ENCODE results near the gene ZNF664. TPM values are rescaled to one million over a fixed set of nuclear protein-coding genes. Genes with fewer than 3 reads are reported as not detected.

ZNF664 gene
- total RNA-seq, 1 experiment from 2014 or later = 80.8 TPM

DNA sequence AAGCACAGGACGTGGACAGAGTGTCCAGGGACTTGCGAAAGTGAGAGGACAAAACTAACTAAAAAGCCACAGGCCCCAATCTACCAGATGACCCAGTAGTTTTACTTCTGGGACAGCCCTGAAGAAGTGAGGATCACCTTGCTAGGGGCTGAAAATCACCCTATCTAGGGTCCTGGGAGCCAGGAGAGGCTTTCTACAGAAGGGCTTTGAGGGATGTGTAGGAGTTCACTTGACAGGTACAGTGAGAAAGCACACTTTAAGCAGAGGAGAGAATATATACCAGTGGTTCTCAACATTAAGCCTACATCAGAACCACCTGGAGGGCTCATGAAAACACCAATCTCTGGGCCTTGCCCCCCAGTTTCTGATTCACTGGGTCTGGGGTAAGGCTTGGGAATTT lies 60.8 kb downstream of the ZNF664 start:
- CTCF ChIA-PET = no interaction called here

DNA sequence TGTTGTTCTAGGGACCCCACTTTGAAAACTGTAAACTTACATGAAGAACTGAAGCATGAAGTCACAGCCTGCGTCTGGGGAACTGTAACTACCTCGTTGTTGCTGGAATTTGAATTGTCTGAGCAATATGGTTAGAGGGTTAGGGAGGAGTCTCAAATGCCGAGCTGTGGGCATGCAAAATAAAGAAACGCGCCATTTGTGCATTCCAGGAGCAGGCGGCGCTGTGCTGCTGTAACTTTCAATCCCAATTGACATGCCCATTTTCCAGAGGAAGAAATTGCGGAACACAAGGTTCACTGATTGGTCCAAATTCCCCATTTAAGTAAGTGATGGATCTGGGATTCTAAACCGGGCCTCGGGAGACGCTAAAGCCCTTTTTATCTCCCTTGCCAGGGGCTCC lies 61.3 kb downstream of the ZNF664 start:
- ChIA-PET POLR2A (ENCODE audit: unreplicated experiment) (no interaction called here), CTCF (no interaction called here)
- Histone ChIP-seq H2AFZ (ENCODE audit: low read length) (no peak overlapping the region), H3F3A (ENCODE audit: low read length, unreplicated experiment) (no peaks in the 10 kb centered on the region), H4K20me1 (ENCODE audit: low read length) (no peaks in the 10 kb centered on the region), H3K9me3 (ENCODE audit: low read length) (no peaks in the 10 kb centered on the region), H3K36me3 (ENCODE audit: low read depth, low read length) (no peaks in the 10 kb centered on the region), H3K9me2 (replicated peaks; ENCODE audit: low read length) (no peaks in the 10 kb centered on the region), H3K27me3 (ENCODE audit: low read length) (no peaks in the 10 kb centered on the region), H3K4me1 (ENCODE audit: insufficient read depth, low read length) (no peaks in the 10 kb centered on the region), H3K27ac (ENCODE audit: low read length) (no peak overlapping the region), H3K4me2 (ENCODE audit: low read length) (no peak overlapping the region), H3K4me3 (ENCODE audit: low read length) (no peak overlapping the region), H3K79me2 (ENCODE audit: low read length) (no peaks in the 10 kb centered on the region), H3K9ac (ENCODE audit: low read length) (no peak overlapping the region)
- intact Hi-C loops (cut with micrococcal nuclease) = loop anchor here (5.0 kb wide), 1 partner anchor 127 kb away; no protein-coding TSS in a partner anchor
- no peak for DNase-seq
- ATAC-seq = no peak
- BruUV-seq (replicated peaks) = no TSS peak
- no peak for TF ChIP-seq EZH2phosphoT487 (IDR thresholded peaks at IDR 0.05; ENCODE audit: borderline replicate concordance, low read length)
- TF ChIP-seq EZH2 (IDR thresholded peaks at IDR 0.05; ENCODE audit: low read length, unreplicated experiment) = no peak
- TF ChIP-seq, protein P1, sequence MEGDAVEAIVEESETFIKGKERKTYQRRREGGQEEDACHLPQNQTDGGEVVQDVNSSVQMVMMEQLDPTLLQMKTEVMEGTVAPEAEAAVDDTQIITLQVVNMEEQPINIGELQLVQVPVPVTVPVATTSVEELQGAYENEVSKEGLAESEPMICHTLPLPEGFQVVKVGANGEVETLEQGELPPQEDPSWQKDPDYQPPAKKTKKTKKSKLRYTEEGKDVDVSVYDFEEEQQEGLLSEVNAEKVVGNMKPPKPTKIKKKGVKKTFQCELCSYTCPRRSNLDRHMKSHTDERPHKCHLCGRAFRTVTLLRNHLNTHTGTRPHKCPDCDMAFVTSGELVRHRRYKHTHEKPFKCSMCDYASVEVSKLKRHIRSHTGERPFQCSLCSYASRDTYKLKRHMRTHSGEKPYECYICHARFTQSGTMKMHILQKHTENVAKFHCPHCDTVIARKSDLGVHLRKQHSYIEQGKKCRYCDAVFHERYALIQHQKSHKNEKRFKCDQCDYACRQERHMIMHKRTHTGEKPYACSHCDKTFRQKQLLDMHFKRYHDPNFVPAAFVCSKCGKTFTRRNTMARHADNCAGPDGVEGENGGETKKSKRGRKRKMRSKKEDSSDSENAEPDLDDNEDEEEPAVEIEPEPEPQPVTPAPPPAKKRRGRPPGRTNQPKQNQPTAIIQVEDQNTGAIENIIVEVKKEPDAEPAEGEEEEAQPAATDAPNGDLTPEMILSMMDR (conservative IDR thresholded peaks at IDR 0.05; ENCODE audit: low read depth, low read length) = no peak

More for the DNA sequence above, 60.8 kb downstream of the ZNF664 start:
- no peak overlapping the region for H3K4me3 ChIP-seq (ENCODE audit: low read length)
- ATAC-seq (no peak), DNase-seq (no peak)
- no peaks in the 10 kb centered on the region for H4K20me1 ChIP-seq (ENCODE audit: low read length)
- H3K36me3 ChIP-seq (ENCODE audit: low read depth, low read length) = no peaks in the 10 kb centered on the region
- TF ChIP-seq, protein P1 (conservative IDR thresholded peaks at IDR 0.05; ENCODE audit: low read depth, low read length) = no peak
- TF ChIP-seq EZH2phosphoT487 (IDR thresholded peaks at IDR 0.05; ENCODE audit: borderline replicate concordance, low read length) = no peak
- no peak for TF ChIP-seq EZH2 (IDR thresholded peaks at IDR 0.05; ENCODE audit: low read length, unreplicated experiment)
- no peaks in the 10 kb centered on the region for H3K27me3 ChIP-seq (ENCODE audit: low read length)
- H3K9me3 ChIP-seq (ENCODE audit: low read length) = no peaks in the 10 kb centered on the region
- H3K4me2 ChIP-seq (ENCODE audit: low read length) = no peak overlapping the region
- no peak overlapping the region for H3K9ac ChIP-seq (ENCODE audit: low read length)
- H3K27ac ChIP-seq (ENCODE audit: low read length) = no peak overlapping the region
- no peaks in the 10 kb centered on the region for H3K4me1 ChIP-seq (ENCODE audit: insufficient read depth, low read length)
- no peaks in the 10 kb centered on the region for H3K9me2 ChIP-seq (replicated peaks; ENCODE audit: low read length)
- H2AFZ ChIP-seq (ENCODE audit: low read length) = no peak overlapping the region
- H3K79me2 ChIP-seq (ENCODE audit: low read length) = no peaks in the 10 kb centered on the region
- intact Hi-C loops (cut with micrococcal nuclease) = loop anchor here (2.0 to 5.0 kb wide), 2 partner anchors 51 to 127 kb away; no protein-coding TSS in a partner anchor
- H3F3A ChIP-seq (ENCODE audit: low read length, unreplicated experiment) = no peaks in the 10 kb centered on the region
- POLR2A ChIA-PET (ENCODE audit: unreplicated experiment) = no interaction called here
- BruUV-seq (replicated peaks) = no TSS peak

DNA sequence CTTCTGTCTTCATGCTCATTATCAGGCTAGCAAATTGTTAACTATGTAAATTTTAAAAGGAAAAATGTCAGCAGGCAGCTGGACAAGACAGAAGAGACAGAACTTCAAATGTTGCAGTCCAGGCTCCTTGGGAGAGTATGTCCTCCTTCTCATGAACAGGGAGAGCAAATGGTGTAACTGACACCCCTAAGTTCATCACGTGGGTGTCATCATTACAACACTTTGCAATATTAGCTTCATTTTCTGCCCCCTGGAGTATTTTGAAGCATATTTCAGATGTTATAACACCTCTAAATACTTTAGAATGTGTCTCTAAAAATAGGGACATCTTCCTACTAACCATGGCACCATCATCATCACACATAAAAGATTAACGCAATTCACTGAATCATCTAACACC lies 62.1 kb downstream of the ZNF664 start:
- no peak for ATAC-seq
- CTCF ChIA-PET = interaction anchor here (0.6 to 0.8 kb wide), 3 partner anchors 83 to 870 kb away, joined by 4 read pairs; no protein-coding TSS in a partner anchor
- Histone ChIP-seq H3K4me2 (ENCODE audit: low read length) (no peak overlapping the region), H3K4me3 (ENCODE audit: low read length) (no peak overlapping the region), H4K20me1 (ENCODE audit: low read length) (no peaks in the 10 kb centered on the region), H3K36me3 (ENCODE audit: low read depth, low read length) (no peaks in the 10 kb centered on the region), H3K9me3 (ENCODE audit: low read length) (no peaks in the 10 kb centered on the region), H3F3A (ENCODE audit: low read length, unreplicated experiment) (no peaks in the 10 kb centered on the region), H3K9ac (ENCODE audit: low read length) (no peak overlapping the region), H3K4me1 (ENCODE audit: insufficient read depth, low read length) (no peaks in the 10 kb centered on the region), H3K27me3 (ENCODE audit: low read length) (no peaks in the 10 kb centered on the region), H3K79me2 (ENCODE audit: low read length) (no peaks in the 10 kb centered on the region), H3K9me2 (replicated peaks; ENCODE audit: low read length) (no peaks in the 10 kb centered on the region), H3K27ac (ENCODE audit: low read length) (no peak overlapping the region), H2AFZ (ENCODE audit: low read length) (no peak overlapping the region)
- BruUV-seq (replicated peaks) = no TSS peak
- POLR2A ChIA-PET (ENCODE audit: unreplicated experiment) = interaction anchor here (0.6 kb wide), 1 partner anchor 188 kb away, joined by 8 read pairs; no protein-coding TSS in a partner anchor
- intact Hi-C loops (cut with micrococcal nuclease) = loop anchor here (5.0 kb wide), 1 partner anchor 862 kb away; no protein-coding TSS in a partner anchor
- DNase-seq = no peak
- TF ChIP-seq EZH2phosphoT487 (IDR thresholded peaks at IDR 0.05; ENCODE audit: borderline replicate concordance, low read length) (no peak), EZH2 (IDR thresholded peaks at IDR 0.05; ENCODE audit: low read length, unreplicated experiment) (no peak)
- TF ChIP-seq, protein P1 (conservative IDR thresholded peaks at IDR 0.05; ENCODE audit: low read depth, low read length) = no peak
